Measurements from ENCODE around the gene METTL2B. TPM values are rescaled to one million over a fixed set of nuclear protein-coding genes. Genes with fewer than 3 reads are reported as not detected.
"Not testable (repeated sequence)": the region's sequence is repeated elsewhere in the genome, so short reads cannot be mapped to it uniquely, and the experiment has no call there.

The METTL2B gene
- total and polyA plus RNA-seq, 2 donors, result 11.6 to 14.3 TPM

GRCh38 chr7:128507321-128507993, 30.9 kb downstream of the METTL2B start:
- H3K36me3 ChIP-seq (ENCODE audit: control insufficient read depth in 2 of 2, insufficient read depth in 2 of 2, low read length in 1 of 2); H3K4me3 ChIP-seq (ENCODE audit: low read length in 2 of 2); H3K27me3 ChIP-seq (ENCODE audit: control insufficient read depth in 2 of 2, insufficient read depth in 1 of 2, low read length in 1 of 2); DNase-seq (ENCODE audit: low read depth in 6 of 9, low spot score in 9 of 9); H3K9me3 ChIP-seq (ENCODE audit: control insufficient read depth in 2 of 2, insufficient read depth in 1 of 2, low read length in 1 of 2); H3K27ac ChIP-seq (ENCODE audit: low read depth in 1 of 2, low read length in 1 of 2); H3K4me1 ChIP-seq (ENCODE audit: control insufficient read depth in 2 of 2, insufficient read depth in 2 of 2, low read length in 2 of 2): not testable (repeated sequence)
- 91% methylated on average over 5 of the region's 5 CpGs for WGBS

DNA sequence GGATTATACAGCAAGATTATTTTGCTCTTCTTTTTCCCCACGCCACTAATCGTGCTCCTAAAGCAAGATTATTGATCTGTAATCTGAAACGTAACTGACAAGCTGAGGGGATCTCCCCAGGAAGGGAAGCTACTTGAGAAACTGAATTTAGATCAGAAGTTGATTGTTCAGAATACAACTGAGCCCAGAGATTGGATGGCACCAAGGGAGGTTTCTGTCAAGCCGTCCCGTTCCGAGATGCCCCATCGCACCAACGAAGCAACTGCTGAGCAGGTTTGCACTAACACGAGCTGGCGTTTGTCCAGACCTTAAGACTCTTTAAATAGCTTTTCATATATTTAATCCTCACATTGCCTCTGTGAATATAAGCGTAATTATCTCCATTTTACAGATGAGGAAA, 35.1 kb downstream of the METTL2B start:
- DNase-seq (ENCODE audit: low read depth in 6 of 9, low spot score in 9 of 9); H3K9me3 ChIP-seq (ENCODE audit: control insufficient read depth in 2 of 2, insufficient read depth in 1 of 2, low read length in 1 of 2); H3K27ac ChIP-seq (ENCODE audit: low read depth in 1 of 2, low read length in 1 of 2); H3K36me3 ChIP-seq (ENCODE audit: control insufficient read depth in 2 of 2, insufficient read depth in 2 of 2, low read length in 1 of 2); H3K27me3 ChIP-seq (ENCODE audit: control insufficient read depth in 2 of 2, insufficient read depth in 1 of 2, low read length in 1 of 2); H3K4me3 ChIP-seq (ENCODE audit: low read length in 2 of 2); H3K4me1 ChIP-seq (ENCODE audit: control insufficient read depth in 2 of 2, insufficient read depth in 2 of 2, low read length in 2 of 2): not testable (repeated sequence)
- WGBS, result 93% methylated on average over 11 of the region's 11 CpGs

- whole genome bisulfite sequencing, result 89% methylated on average over 6 of the region's 6 CpGs
- not testable (repeated sequence) for H3K27me3 ChIP-seq (ENCODE audit: control insufficient read depth in 2 of 2, insufficient read depth in 1 of 2, low read length in 1 of 2); H3K4me1 ChIP-seq (ENCODE audit: control insufficient read depth in 2 of 2, insufficient read depth in 2 of 2, low read length in 2 of 2); H3K27ac ChIP-seq (ENCODE audit: low read depth in 1 of 2, low read length in 1 of 2); H3K4me3 ChIP-seq (ENCODE audit: low read length in 2 of 2); DNase-seq (ENCODE audit: low read depth in 6 of 9, low spot score in 9 of 9); H3K36me3 ChIP-seq (ENCODE audit: control insufficient read depth in 2 of 2, insufficient read depth in 2 of 2, low read length in 1 of 2); H3K9me3 ChIP-seq (ENCODE audit: control insufficient read depth in 2 of 2, insufficient read depth in 1 of 2, low read length in 1 of 2)
These were observed 38.7 kb downstream of the METTL2B start for GRCh38 chr7:128515232-128515631.

GRCh38 chr7:128517023-128517422, 40.5 kb downstream of the METTL2B start:
- not testable (repeated sequence) for H3K36me3 ChIP-seq (ENCODE audit: control insufficient read depth in 2 of 2, insufficient read depth in 2 of 2, low read length in 1 of 2); H3K4me3 ChIP-seq (ENCODE audit: low read length in 2 of 2); H3K27me3 ChIP-seq (ENCODE audit: control insufficient read depth in 2 of 2, insufficient read depth in 1 of 2, low read length in 1 of 2); H3K27ac ChIP-seq (ENCODE audit: low read depth in 1 of 2, low read length in 1 of 2); DNase-seq (ENCODE audit: low read depth in 6 of 9, low spot score in 9 of 9); H3K9me3 ChIP-seq (ENCODE audit: control insufficient read depth in 2 of 2, insufficient read depth in 1 of 2, low read length in 1 of 2); H3K4me1 ChIP-seq (ENCODE audit: control insufficient read depth in 2 of 2, insufficient read depth in 2 of 2, low read length in 2 of 2)
- WGBS, result 93% methylated on average over 5 of the region's 5 CpGs

- 44% methylated on average over 5 of the region's 7 CpGs for WGBS
- not testable (repeated sequence) for H3K27me3 ChIP-seq (ENCODE audit: control insufficient read depth in 2 of 2, insufficient read depth in 1 of 2, low read length in 1 of 2); H3K9me3 ChIP-seq (ENCODE audit: control insufficient read depth in 2 of 2, insufficient read depth in 1 of 2, low read length in 1 of 2); H3K27ac ChIP-seq (ENCODE audit: low read depth in 1 of 2, low read length in 1 of 2); H3K4me3 ChIP-seq (ENCODE audit: low read length in 2 of 2); H3K4me1 ChIP-seq (ENCODE audit: control insufficient read depth in 2 of 2, insufficient read depth in 2 of 2, low read length in 2 of 2); H3K36me3 ChIP-seq (ENCODE audit: control insufficient read depth in 2 of 2, insufficient read depth in 2 of 2, low read length in 1 of 2)
- DNase-seq (ENCODE audit: low read depth in 6 of 9, low spot score in 9 of 9), result peak in 2 of 9 donors; percentile 6 to 21
These were observed 46.8 kb downstream of the METTL2B start for GRCh38 chr7:128523226-128523931.

DNA sequence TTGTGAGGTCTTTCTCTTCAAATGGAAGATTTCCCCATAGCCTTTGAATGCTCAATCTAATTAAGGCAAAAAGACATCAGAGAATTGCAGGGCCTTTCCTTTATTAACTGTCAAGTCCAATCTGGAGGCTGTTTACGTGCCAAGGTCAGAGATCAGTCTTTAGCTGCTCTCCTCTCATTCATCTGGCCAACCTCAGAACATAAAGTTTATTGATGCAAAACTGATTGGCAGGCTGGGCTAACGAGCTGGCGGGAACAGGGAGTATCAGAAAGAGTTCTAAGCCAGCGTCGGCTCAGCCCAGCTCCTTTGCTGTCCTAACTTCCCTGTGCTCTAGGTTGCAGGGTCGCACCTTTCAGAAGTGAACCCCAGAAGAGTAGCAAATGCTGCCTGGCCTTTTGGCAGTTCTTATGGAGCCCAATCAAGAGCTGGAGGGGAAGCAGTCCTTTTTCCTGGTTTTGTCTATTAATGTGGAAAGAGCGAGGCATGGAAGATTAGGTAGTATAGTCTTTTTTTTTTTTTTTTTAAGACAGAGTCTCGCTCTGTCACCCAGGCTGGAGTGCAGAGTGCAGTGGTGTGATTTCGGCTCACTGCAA, 47.5 kb downstream of the METTL2B start:
- not testable (repeated sequence) for H3K9me3 ChIP-seq (ENCODE audit: control insufficient read depth in 2 of 2, insufficient read depth in 1 of 2, low read length in 1 of 2); H3K36me3 ChIP-seq (ENCODE audit: control insufficient read depth in 2 of 2, insufficient read depth in 2 of 2, low read length in 1 of 2); H3K27me3 ChIP-seq (ENCODE audit: control insufficient read depth in 2 of 2, insufficient read depth in 1 of 2, low read length in 1 of 2); H3K4me3 ChIP-seq (ENCODE audit: low read length in 2 of 2); H3K27ac ChIP-seq (ENCODE audit: low read depth in 1 of 2, low read length in 1 of 2); DNase-seq (ENCODE audit: low read depth in 6 of 9, low spot score in 9 of 9); H3K4me1 ChIP-seq (ENCODE audit: control insufficient read depth in 2 of 2, insufficient read depth in 2 of 2, low read length in 2 of 2)
- WGBS, result 95% methylated on average over 9 of the region's 9 CpGs

DNA sequence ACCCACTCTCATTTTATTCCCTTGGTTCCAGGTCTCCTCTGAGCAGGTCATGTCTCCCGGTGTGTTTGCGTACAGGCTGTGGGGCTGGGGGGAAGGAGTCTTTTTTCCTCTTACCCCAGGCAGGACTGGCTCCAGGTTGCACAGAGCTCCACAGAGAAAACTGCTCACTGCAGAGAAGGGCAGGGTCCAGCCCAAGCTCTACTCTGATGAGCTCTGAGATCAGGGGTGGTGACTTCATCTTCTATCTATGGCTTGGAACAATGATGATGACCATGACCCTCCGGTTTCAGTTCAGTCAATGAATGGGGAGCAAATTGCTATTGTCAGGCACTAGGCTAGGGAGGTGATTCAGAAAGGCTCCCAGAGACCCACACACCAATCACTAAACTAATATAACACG, 49.0 kb downstream of the METTL2B start:
- not testable (repeated sequence) for H3K36me3 ChIP-seq (ENCODE audit: control insufficient read depth in 2 of 2, insufficient read depth in 2 of 2, low read length in 1 of 2); DNase-seq (ENCODE audit: low read depth in 6 of 9, low spot score in 9 of 9); H3K27ac ChIP-seq (ENCODE audit: low read depth in 1 of 2, low read length in 1 of 2); H3K9me3 ChIP-seq (ENCODE audit: control insufficient read depth in 2 of 2, insufficient read depth in 1 of 2, low read length in 1 of 2); H3K27me3 ChIP-seq (ENCODE audit: control insufficient read depth in 2 of 2, insufficient read depth in 1 of 2, low read length in 1 of 2); H3K4me3 ChIP-seq (ENCODE audit: low read length in 2 of 2); H3K4me1 ChIP-seq (ENCODE audit: control insufficient read depth in 2 of 2, insufficient read depth in 2 of 2, low read length in 2 of 2)
- WGBS, result 95% methylated on average over 4 of the region's 4 CpGs

- 91% methylated on average over 3 of the region's 3 CpGs for WGBS
These were observed 49.5 kb downstream of the METTL2B start for GRCh38 chr7:128526062-128526466.

GRCh38 chr7:128529191-128529590, 52.6 kb downstream of the METTL2B start:
- H3K4me3 ChIP-seq (ENCODE audit: low read length in 2 of 2); H3K9me3 ChIP-seq (ENCODE audit: control insufficient read depth in 2 of 2, insufficient read depth in 1 of 2, low read length in 1 of 2); H3K27ac ChIP-seq (ENCODE audit: low read depth in 1 of 2, low read length in 1 of 2); H3K36me3 ChIP-seq (ENCODE audit: control insufficient read depth in 2 of 2, insufficient read depth in 2 of 2, low read length in 1 of 2); DNase-seq (ENCODE audit: low read depth in 6 of 9, low spot score in 9 of 9); H3K4me1 ChIP-seq (ENCODE audit: control insufficient read depth in 2 of 2, insufficient read depth in 2 of 2, low read length in 2 of 2); H3K27me3 ChIP-seq (ENCODE audit: control insufficient read depth in 2 of 2, insufficient read depth in 1 of 2, low read length in 1 of 2): not testable (repeated sequence)
- WGBS, result 97% methylated on average over 16 of the region's 16 CpGs

More at GRCh38 chr7:128526062-128526466, 49.5 kb downstream of the METTL2B start:
- H3K4me1 ChIP-seq (ENCODE audit: control insufficient read depth in 2 of 2, insufficient read depth in 2 of 2, low read length in 2 of 2); H3K4me3 ChIP-seq (ENCODE audit: low read length in 2 of 2); H3K27ac ChIP-seq (ENCODE audit: low read depth in 1 of 2, low read length in 1 of 2); DNase-seq (ENCODE audit: low read depth in 6 of 9, low spot score in 9 of 9); H3K9me3 ChIP-seq (ENCODE audit: control insufficient read depth in 2 of 2, insufficient read depth in 1 of 2, low read length in 1 of 2); H3K27me3 ChIP-seq (ENCODE audit: control insufficient read depth in 2 of 2, insufficient read depth in 1 of 2, low read length in 1 of 2); H3K36me3 ChIP-seq (ENCODE audit: control insufficient read depth in 2 of 2, insufficient read depth in 2 of 2, low read length in 1 of 2): not testable (repeated sequence)

Data from thymus (tissue), 11 donors.